ENCODE results near the gene HIC1. TPM values are rescaled to one million over a fixed set of nuclear protein-coding genes. Genes with fewer than 3 reads are reported as not detected.
A peak's percentile ranks its signal among the peaks of the same experiment; 100 is the strongest.

The HIC1 gene
- total and polyA plus RNA-seq, 3 experiments from 2014 or later: 1.3 to 42.7 (median 39.5) TPM

GRCh38 chr17:2057760-2058585 lies 3.1 kb downstream of the HIC1 start:
- peaks cover 0 to 28% (median 0%) of the 10 kb centered on the region in 3 donors for H3K36me3 Mint-ChIP-seq
- Histone ChIP-seq H3K27ac (ENCODE audit: low read depth, low read length) (no peak overlapping the region), H3K4me3 (ENCODE audit: low read length) (no peak overlapping the region), H3K4me1 (ENCODE audit: insufficient read depth, low read length) (peaks cover 17% of the 10 kb centered on the region), H3K9me3 (ENCODE audit: low read length) (no peaks in the 10 kb centered on the region), H3K36me3 (ENCODE audit: insufficient read depth, low read length) (no peaks in the 10 kb centered on the region), H3K27me3 (ENCODE audit: insufficient read depth, low read length, poor library complexity, severe bottlenecking) (no peaks in the 10 kb centered on the region)
- H3K4me1 Mint-ChIP-seq: peaks cover 9 to 56% (median 11%) of the 10 kb centered on the region in 3 donors
- no peaks in the 10 kb centered on the region for H3K9me3 Mint-ChIP-seq
- peak in 3 of 5 donors; percentile 40 to 72 (median 51) for DNase-seq
- CTCF ChIA-PET: interaction anchor here (0.8 to 8.2 kb wide), 28 partner anchors 8 to 279 kb away, joined by 3 to 256 read pairs (median 6); partner anchors contain the start of genes SGSM2 and TSR1
- peaks cover 0 to 5% of the 10 kb centered on the region in 2 donors for H3K27me3 Mint-ChIP-seq
- POLR2A ChIA-PET: interaction anchor here (0.8 to 4.4 kb wide), 7 partner anchors 10 to 246 kb away, joined by 3 to 37 read pairs (median 5); partner anchors contain the start of genes SMG6 and SRR
- peak overlapping the region in 1 of 8 donors; percentile 73 for H3K27ac Mint-ChIP-seq
- peak overlapping the region in 3 of 7 donors; percentile 30 to 49 (median 41) for H3K4me3 Mint-ChIP-seq

DNA sequence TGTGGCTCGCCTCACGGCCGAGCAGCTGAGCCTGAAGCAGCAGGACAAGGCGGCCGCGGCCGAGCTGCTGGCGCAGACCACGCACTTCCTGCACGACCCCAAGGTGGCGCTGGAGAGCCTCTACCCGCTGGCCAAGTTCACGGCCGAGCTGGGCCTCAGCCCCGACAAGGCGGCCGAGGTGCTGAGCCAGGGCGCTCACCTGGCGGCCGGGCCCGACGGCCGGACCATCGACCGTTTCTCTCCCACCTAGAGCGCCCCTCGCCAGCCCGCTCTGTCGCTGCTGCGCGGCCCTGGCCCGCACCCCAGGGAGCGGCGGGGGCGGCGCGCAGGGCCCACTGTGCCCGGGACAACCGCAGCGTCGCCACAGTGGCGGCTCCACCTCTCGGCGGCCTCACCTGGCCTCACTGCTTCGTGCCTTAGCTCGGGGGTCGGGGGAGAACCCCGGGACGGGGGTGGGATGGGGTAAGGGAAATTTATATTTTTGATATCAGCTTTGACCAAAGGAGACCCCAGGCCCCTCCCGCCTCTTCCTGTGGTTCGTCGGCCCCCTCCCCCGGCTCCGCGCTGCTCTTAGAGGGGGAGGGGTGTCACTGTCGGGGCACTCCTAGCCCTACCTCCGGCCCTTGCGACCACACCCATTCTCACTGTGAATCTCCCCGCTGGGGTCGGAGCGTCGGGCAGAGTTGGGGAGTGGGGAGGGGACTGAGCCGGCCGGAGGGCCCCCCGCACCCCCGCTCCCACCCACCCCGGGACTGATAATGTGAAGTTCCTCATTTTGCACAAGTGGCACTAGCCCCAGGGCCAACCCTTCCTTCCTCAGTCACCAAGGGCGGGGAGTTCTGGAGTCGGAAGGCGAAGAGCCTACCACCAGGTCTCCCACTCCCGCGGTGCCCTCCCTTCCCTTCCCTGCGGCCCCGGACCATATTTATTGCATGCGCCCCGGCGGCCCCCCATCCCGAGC lies 4.0 kb downstream of the HIC1 start:
- no peaks in the 10 kb centered on the region for H3K27me3 ChIP-seq (ENCODE audit: insufficient read depth, low read length, poor library complexity, severe bottlenecking)

DNA sequence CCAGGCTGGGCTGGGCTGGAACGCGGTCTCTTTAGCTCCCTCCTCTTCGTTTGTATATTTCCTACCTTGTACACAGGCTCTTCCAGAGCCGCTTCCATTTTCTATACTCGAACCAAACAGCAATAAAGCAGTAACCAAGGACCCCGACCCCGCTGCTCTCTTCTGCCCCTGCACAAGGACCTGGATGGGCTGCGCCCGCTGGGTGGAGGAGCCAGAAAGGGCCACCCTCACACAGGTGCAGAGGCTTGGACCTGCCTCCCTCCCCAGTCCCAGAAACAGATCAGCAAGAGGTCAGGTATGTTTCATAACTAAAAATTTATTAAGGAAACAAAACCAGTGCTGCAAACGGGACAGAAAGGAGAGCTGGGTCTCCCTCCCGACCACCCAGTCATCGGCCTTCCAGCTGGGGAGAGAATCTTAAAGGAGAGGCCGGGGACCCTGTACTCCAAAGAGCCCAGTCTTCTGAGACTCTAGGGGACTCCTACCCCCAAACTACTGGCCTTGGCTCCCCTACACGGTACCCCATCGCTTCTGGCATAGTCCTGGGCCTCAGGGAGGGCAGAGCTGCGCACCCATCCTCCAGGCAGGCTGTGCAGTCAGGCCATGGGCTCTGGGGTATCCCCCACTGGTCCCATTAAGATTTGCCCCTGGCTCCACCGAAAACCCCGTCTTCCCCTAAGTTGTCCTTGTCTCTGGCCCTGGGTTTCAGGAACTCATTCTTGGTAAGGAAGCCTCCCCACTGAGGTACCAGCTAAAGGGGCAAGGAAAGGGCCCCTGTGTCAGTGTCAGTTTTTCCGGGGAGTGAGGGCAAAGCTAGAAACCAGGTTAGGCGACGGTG lies 4.9 kb downstream of the HIC1 start:
- H3K4me3 ChIP-seq (ENCODE audit: low read length): no peak overlapping the region
- no peaks in the 10 kb centered on the region for H3K27me3 ChIP-seq (ENCODE audit: insufficient read depth, low read length, poor library complexity, severe bottlenecking)
- ChIA-PET CTCF (interaction anchor here (0.8 to 8.2 kb wide), 12 partner anchors 8 to 294 kb away, joined by 3 to 256 read pairs (median 4); no protein-coding TSS in a partner anchor), POLR2A (interaction anchor here (0.6 to 1.6 kb wide), 5 partner anchors 10 to 198 kb away, joined by 3 to 5 read pairs (median 4); no protein-coding TSS in a partner anchor)
- Mint-ChIP-seq H3K27ac (peak overlapping the region in 4 of 8 donors; percentile 37 to 83 (median 58)), H3K4me3 (peak overlapping the region in 6 of 7 donors; percentile 15 to 86 (median 49)), H3K9me3 (no peaks in the 10 kb centered on the region), H3K27me3 (peaks cover 0 to 5% of the 10 kb centered on the region in 2 donors), H3K36me3 (peaks cover 0 to 44% (median under 1%) of the 10 kb centered on the region in 3 donors), H3K4me1 (peaks cover 11 to 59% (median 12%) of the 10 kb centered on the region in 3 donors)
- no peak for DNase-seq
- peaks cover 9% of the 10 kb centered on the region for H3K36me3 ChIP-seq (ENCODE audit: insufficient read depth, low read length)
- no peak overlapping the region for H3K27ac ChIP-seq (ENCODE audit: low read depth, low read length)
- peaks cover 4% of the 10 kb centered on the region for H3K4me1 ChIP-seq (ENCODE audit: insufficient read depth, low read length)
- no peaks in the 10 kb centered on the region for H3K9me3 ChIP-seq (ENCODE audit: low read length)

More for the DNA sequence above, 4.0 kb downstream of the HIC1 start:
- H3K4me1 ChIP-seq (ENCODE audit: insufficient read depth, low read length): peaks cover 11% of the 10 kb centered on the region
- ChIA-PET POLR2A (interaction anchor here (1.0 to 1.6 kb wide), 5 partner anchors 9 to 245 kb away, joined by 4 to 7 read pairs (median 5); partner anchors contain the start of genes SMG6 and SRR), CTCF (interaction anchor here (0.8 to 8.2 kb wide), 22 partner anchors 12 to 295 kb away, joined by 3 to 256 read pairs (median 5); partner anchors contain the start of genes SGSM2 and TSR1)
- no peak overlapping the region for H3K4me3 ChIP-seq (ENCODE audit: low read length)
- peak; percentile 50 to 78 (median 55) for DNase-seq
- peaks cover 0 to 5% of the 10 kb centered on the region in 2 donors for H3K27me3 Mint-ChIP-seq
- no peaks in the 10 kb centered on the region for H3K9me3 Mint-ChIP-seq
- H3K36me3 Mint-ChIP-seq: peaks cover 0 to 36% (median 0%) of the 10 kb centered on the region in 3 donors
- H3K9me3 ChIP-seq (ENCODE audit: low read length): no peaks in the 10 kb centered on the region
- H3K4me1 Mint-ChIP-seq: peaks cover 6 to 59% (median 6%) of the 10 kb centered on the region in 3 donors
- H3K27ac ChIP-seq (ENCODE audit: low read depth, low read length): no peak overlapping the region
- peaks cover 3% of the 10 kb centered on the region for H3K36me3 ChIP-seq (ENCODE audit: insufficient read depth, low read length)
- peak overlapping the region in 5 of 7 donors; percentile 15 to 74 (median 49) for H3K4me3 Mint-ChIP-seq
- peak overlapping the region in 3 of 8 donors; percentile 37 to 75 (median 65) for H3K27ac Mint-ChIP-seq

DNA sequence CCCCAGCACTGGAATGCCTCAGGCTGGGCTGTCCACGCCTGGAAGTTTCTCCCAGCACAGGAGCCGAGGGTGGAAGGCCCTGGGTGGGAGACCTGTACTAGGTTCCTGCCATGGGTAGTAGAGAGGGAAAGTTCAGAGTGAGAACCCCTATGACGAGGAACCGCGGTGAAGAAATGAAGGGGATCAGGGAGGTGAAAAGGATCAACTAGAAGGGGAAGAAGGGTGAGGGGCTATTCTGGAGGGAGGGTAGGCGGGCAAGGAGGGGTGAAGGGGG lies 5.4 kb downstream of the HIC1 start:
- no peaks in the 10 kb centered on the region for H3K9me3 ChIP-seq (ENCODE audit: low read length)
- no peaks in the 10 kb centered on the region for H3K27me3 ChIP-seq (ENCODE audit: insufficient read depth, low read length, poor library complexity, severe bottlenecking)
- no peak overlapping the region for H3K27ac ChIP-seq (ENCODE audit: low read depth, low read length)
- no peak overlapping the region for H3K4me3 ChIP-seq (ENCODE audit: low read length)
- peaks cover 0 to 50% (median 2%) of the 10 kb centered on the region in 3 donors for H3K36me3 Mint-ChIP-seq
- H3K27ac Mint-ChIP-seq: peak overlapping the region in 4 of 8 donors; percentile 37 to 83 (median 66)
- DNase-seq: no peak
- H3K9me3 Mint-ChIP-seq: no peaks in the 10 kb centered on the region
- peaks cover 0 to 5% of the 10 kb centered on the region in 2 donors for H3K27me3 Mint-ChIP-seq
- ChIA-PET POLR2A (interaction anchor here (0.6 to 1.3 kb wide), 4 partner anchors 12 to 198 kb away, joined by 3 to 4 read pairs (median 4); no protein-coding TSS in a partner anchor), CTCF (interaction anchor here (0.8 to 8.2 kb wide), 9 partner anchors 9 to 293 kb away, joined by 3 to 256 read pairs (median 57); no protein-coding TSS in a partner anchor)
- H3K36me3 ChIP-seq (ENCODE audit: insufficient read depth, low read length): peaks cover 9% of the 10 kb centered on the region
- peaks cover 3% of the 10 kb centered on the region for H3K4me1 ChIP-seq (ENCODE audit: insufficient read depth, low read length)
- peaks cover 13 to 63% (median 16%) of the 10 kb centered on the region in 3 donors for H3K4me1 Mint-ChIP-seq
- peak overlapping the region in 2 of 7 donors; percentile 46 to 61 for H3K4me3 Mint-ChIP-seq

DNA sequence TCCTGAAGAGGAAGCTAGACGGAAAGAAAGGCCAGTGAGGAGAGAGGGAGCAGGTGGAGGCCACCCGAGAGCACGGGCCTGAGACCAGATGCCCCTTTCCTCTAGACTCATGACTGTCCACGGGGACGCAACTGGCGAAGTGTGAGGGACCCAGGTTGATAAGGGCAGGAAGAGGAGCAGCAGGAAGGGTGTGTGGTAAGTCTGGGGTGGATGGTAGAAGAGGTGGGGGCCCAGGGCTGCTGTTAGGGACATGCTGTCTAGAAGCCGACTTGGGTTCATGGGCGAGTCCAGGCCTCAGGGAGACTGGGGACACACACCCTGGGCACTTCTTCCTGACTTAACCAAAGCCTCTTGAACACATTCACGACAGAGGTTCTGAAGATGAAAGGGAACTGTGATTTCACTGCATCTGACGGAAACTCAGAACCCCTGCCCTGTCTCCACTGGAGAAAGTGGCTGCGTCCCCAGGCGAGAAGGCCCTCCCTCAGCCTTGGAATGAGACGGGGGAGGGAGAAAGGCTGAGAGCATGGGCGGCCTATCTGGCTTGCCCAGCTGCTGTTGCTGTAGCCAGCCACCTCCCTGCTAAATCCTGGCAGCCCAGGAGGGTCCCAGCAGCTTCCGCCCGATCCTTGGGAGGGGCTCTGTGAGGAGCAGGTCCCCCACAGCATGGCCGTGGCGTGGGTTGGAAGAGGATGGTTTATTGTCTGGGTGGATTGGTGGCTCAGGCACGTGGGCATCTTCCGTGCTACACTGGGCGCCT lies 6.0 kb downstream of the HIC1 start:
- no peaks in the 10 kb centered on the region for H3K27me3 ChIP-seq (ENCODE audit: insufficient read depth, low read length, poor library complexity, severe bottlenecking)
- H3K27ac ChIP-seq (ENCODE audit: low read depth, low read length): no peak overlapping the region
- peak overlapping the region in 3 of 8 donors; percentile 55 to 83 (median 77) for H3K27ac Mint-ChIP-seq
- H3K36me3 Mint-ChIP-seq: peaks cover 0 to 55% (median 2%) of the 10 kb centered on the region in 3 donors
- DNase-seq: no peak
- peaks cover 13 to 69% (median 16%) of the 10 kb centered on the region in 3 donors for H3K4me1 Mint-ChIP-seq
- H3K4me3 Mint-ChIP-seq: peak overlapping the region in 2 of 7 donors; percentile 46 to 61
- no peaks in the 10 kb centered on the region for H3K9me3 ChIP-seq (ENCODE audit: low read length)
- no peaks in the 10 kb centered on the region for H3K9me3 Mint-ChIP-seq
- H3K4me3 ChIP-seq (ENCODE audit: low read length): no peak overlapping the region
- H3K36me3 ChIP-seq (ENCODE audit: insufficient read depth, low read length): peaks cover 15% of the 10 kb centered on the region
- peaks cover 0 to 5% of the 10 kb centered on the region in 2 donors for H3K27me3 Mint-ChIP-seq
- peaks cover 3% of the 10 kb centered on the region for H3K4me1 ChIP-seq (ENCODE audit: insufficient read depth, low read length)
- ChIA-PET POLR2A (interaction anchor here (0.6 to 1.3 kb wide), 3 partner anchors 12 to 179 kb away, joined by 3 to 4 read pairs (median 3); no protein-coding TSS in a partner anchor), CTCF (interaction anchor here (5.2 to 8.2 kb wide), 4 partner anchors 28 to 221 kb away, joined by 23 to 256 read pairs (median 97); no protein-coding TSS in a partner anchor)

DNA sequence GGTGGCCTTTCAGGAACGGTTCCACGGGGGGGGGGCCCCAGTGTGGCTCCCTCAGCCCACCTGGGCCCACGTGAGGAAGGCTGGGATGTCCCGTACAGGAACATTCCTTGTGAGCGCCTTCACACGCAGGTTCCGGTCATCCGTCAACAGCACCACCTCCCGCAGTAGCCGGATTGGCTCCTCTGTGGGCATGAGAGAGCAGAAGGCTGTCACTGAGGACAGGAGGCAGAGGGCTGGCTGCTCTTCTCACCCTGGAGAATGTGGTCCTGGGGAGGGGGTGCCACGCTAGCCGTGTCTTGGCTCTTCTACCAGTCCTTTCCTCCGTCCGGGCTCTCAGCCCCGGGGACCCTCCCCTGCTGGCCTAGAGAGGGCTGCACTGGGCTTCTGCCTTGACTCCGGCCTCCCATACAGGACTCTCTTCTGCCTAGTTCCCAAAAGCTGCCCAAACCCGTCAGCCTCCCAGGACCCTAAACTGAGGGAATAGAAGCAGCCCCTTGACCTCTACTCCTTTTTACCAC lies 6.6 kb downstream of the HIC1 start:
- H3K4me1 ChIP-seq (ENCODE audit: insufficient read depth, low read length): peaks cover 3% of the 10 kb centered on the region
- no peak overlapping the region for H3K4me3 Mint-ChIP-seq
- CTCF ChIA-PET: interaction anchor here (5.2 kb wide), 1 partner anchor 184 kb away, joined by 23 read pairs; no protein-coding TSS in a partner anchor

More for the DNA sequence above, 6.6 kb downstream of the HIC1 start:
- Mint-ChIP-seq H3K9me3 (no peaks in the 10 kb centered on the region), H3K27ac (peak overlapping the region in 1 of 8 donors; percentile 68), H3K36me3 (peaks cover 0 to 61% (median 5%) of the 10 kb centered on the region in 3 donors), H3K27me3 (peaks cover 0 to 5% of the 10 kb centered on the region in 2 donors), H3K4me1 (peaks cover 12 to 73% (median 16%) of the 10 kb centered on the region in 3 donors)
- Histone ChIP-seq H3K36me3 (ENCODE audit: insufficient read depth, low read length) (peaks cover 21% of the 10 kb centered on the region), H3K27me3 (ENCODE audit: insufficient read depth, low read length, poor library complexity, severe bottlenecking) (no peaks in the 10 kb centered on the region), H3K4me3 (ENCODE audit: low read length) (no peak overlapping the region), H3K27ac (ENCODE audit: low read depth, low read length) (no peak overlapping the region), H3K9me3 (ENCODE audit: low read length) (no peaks in the 10 kb centered on the region)
- no peak for DNase-seq
- POLR2A ChIA-PET: no interaction called here
